Hematopoietic multipotent progenitor cell treated with erythropoietin and hydrocortisone succinate and interleukin-3 and kit ligand, for 6 days (in vitro differentiated cells): ENCODE results near the gene NLRP1.
A peak's percentile ranks its signal among the peaks of the same experiment; 100 is the strongest.

Experiments
- DNase-seq: peaks from one replicate; pipeline ENCODE4 v3.0.0-alpha.2; 2015

NLRP1 gene

DNA sequence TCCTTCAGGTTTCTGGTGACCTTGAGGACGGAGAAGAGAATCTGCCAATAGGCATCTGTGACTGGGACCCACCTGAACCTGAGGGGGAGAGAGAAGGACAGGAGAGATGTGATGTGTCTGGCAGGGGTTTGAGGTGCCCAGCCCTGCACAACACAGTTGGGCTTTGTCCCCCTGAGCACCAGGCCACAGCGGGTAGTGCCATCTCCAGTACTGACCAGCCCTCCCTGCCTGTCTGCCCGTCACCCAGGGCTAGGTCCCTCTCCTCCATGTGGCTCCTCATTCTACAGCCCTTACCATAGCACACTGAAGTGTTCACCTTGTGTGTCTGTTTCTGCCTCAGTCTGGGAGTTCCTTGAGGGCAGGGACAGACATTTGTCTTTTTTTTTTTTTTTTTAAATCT lies 30.8 kb downstream of the NLRP1 start:
- DNase-seq = no peak

DNA sequence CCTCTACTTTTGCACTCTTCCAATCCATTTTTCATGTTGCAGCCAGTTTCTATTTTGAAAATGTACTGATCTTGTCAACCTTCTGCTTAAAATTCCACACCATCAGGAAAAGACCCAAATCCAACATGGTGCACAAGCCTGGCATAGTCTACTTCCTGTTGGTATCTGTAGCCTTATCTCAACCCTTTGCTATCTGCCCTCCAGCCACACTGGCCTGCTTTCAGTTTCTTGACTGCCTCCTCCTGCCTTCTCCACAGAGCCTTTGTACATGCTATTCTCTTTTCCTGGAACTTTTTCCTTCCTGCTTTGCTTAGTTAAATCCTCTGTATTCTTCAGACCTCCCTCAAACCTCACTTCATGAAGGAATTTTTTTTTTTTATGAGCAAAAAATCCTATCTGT lies 31.5 kb downstream of the NLRP1 start:
- no peak for DNase-seq

DNA sequence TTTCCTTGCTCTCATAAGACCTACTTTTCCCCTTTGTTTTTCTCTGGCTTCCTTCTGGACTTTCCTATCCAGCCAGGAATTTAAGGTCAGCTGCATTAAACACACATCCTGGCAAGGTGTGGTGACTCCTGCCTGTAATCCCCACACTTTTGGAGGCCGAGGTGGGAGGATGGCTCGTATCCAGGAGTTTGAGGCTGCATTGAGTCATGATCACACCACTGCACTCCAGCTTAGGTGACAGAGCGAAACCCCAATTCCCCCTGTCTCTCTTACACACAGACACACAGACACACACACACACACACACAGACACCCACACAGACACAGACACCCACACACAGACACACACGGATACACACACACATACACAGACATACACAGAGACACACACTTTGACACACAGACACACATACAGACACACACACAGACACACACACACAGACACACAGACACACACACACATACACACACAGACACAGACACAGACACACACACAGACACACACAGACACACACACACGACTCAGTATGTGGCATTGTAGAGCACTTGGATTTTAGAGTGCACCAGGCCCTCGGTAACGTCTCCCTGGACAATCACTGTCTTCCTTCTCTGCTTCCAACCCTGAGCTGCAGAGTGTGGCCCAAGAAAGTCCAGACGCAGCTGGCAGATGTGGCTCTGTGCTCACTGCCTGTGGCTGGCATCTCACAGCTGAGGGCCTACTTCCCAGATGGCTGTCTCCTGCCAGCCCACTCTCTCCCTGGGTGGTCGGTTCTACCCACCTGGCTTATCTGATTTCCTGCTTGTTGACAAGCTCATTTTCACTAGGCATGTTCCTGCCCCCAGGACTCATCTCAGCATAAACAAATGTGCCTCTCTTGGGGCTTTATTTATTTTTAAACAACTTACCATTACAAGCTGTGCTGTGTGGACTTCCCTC lies 39.0 kb downstream of the NLRP1 start:
- DNase-seq = no peak

DNA sequence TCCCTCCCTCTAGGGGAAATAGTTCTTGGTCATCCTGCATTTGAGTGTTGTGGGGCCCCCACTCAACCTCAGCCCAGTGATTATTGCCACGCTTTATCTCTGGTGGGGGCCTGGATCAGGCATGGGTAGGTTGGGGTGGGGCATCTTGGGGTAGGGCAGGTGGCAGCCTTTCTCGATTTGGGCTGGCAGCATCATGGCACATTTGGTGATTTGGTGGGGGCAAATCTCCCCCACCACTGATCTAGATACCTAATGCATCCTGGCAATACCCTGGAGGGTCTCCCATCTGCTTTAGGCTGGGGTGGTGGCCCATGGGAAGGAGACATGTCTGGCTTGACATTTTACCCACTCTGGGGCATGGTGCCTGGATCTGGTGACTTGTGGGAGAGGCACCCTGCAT lies 40.2 kb downstream of the NLRP1 start:
- no peak for DNase-seq

DNA sequence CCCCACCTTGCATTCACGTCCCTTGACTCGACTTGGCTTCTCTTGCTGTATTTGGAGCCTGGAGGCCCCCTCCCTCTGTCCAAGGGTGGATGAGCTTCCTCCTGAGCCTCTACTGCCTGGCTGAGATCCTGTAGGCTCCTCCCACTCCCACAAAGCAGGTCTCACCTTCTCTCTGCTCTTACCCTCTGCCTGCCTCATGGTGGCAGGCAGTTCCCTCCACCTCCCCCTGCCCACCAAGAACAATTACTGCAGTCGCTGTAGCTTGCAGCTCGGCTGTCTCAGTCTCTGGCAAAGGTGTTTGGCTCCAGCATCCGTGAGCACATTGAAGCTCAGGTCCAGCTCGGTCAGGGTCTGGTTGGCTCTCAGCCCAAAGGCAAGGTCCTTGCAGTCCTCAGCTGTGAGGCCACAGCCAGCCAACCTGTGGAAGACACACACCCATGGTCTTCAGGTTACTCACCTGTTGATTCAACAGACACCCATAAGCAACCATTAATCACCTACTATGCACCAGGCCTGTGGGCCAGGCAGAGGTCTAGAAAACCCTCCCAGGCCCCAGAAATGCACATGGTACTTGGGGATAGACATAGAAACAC lies 42.6 kb downstream of the NLRP1 start:
- no peak for DNase-seq

DNA sequence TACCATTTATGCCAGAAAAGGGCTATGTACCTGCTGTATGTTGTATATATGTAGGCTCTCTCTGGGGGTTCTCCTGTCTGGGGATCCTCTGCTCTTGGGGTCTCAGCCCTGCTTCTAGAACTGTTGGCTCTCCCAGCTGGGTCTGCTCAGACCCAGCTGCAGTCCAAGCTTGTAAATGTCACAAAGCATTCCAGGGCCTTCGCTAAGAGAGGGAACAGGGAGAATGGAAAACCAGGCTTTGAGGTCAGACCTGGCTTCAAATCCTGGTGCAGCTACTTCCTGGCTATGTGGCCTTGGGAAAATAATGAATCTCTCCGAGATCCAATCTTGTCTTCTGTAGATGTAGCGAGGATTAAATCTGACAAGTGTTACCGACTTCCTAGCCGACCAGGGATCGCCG lies 44.0 kb downstream of the NLRP1 start:
- DNase-seq = no peak

DNA sequence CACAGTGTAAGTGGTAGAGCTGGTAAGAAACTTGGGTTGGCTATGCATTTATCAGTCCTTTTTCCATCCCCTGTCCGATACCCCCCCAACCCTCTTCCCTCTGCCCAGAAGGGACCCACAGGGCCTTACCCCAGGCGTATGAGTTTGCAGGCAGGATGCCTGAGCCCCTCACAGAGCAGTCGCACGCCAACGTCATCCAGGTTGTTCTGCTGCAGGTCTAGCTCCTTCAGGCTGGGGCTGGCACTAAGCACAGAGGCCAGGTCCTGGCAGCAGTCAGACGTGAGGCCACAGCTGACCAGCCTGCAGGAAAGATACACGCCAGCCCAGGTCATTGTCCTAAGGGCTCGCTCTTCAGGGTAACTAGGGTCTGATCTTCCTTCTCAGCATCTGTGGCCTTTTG lies 45.0 kb downstream of the NLRP1 start:
- DNase-seq = no peak

DNA sequence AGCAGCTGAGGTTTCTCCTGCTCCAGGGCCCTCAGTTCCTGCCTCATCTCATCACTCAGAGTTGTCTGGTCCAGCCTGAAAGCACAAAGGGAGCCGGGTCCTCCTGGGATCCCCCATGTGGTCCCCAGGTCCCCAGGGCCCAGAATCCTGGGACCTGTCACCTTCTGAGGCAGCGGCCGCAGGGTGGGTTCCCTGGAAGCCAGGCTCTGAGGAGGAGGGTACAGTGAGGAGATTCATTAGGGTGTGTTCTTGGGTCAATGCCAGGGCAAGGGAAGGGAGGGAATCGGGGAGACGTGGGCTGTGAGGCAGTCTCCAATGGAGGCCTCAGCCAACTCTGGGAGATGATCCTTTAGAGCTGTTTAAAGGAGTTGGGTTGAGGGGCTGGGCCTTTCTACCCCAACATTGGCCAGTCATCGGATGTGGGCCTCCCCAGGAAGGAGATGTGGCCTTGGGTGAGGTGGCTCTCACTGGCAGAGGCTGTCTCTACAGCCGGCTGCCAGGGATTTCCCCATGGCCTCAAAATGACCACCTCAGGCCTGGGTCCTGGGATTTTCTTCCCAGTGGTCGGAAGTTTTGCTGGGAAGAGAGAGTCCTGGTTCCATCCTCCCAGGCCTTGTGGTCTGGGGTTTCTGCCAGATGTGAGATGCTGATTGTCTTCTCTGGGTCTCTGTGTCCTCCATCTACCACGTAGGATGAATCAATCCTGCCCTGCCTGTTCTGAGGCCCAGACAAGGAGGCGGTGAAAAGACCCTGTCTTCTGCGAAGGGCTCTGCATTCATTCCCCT lies 47.3 kb downstream of the NLRP1 start:
- no peak for DNase-seq

DNA sequence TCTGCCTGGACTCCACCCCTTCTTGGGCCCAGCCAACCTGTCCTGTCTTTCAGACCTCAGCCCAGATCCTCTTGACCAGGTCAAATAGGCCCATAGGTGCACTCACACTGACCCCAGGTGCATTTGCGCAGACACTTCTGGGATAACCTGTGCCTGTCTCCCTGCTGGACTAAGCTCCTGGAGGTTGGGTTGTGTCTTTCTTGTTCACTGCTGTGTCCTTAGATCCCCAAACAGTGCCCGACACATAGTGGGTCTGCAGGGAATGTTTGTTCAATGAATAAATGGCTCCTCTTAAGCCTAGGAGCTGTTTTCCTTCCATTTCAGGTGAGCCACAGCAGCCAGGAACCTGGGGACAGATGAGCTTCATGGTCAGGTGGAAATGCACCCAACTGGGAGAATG lies 48.9 kb downstream of the NLRP1 start:
- no peak for DNase-seq

DNA sequence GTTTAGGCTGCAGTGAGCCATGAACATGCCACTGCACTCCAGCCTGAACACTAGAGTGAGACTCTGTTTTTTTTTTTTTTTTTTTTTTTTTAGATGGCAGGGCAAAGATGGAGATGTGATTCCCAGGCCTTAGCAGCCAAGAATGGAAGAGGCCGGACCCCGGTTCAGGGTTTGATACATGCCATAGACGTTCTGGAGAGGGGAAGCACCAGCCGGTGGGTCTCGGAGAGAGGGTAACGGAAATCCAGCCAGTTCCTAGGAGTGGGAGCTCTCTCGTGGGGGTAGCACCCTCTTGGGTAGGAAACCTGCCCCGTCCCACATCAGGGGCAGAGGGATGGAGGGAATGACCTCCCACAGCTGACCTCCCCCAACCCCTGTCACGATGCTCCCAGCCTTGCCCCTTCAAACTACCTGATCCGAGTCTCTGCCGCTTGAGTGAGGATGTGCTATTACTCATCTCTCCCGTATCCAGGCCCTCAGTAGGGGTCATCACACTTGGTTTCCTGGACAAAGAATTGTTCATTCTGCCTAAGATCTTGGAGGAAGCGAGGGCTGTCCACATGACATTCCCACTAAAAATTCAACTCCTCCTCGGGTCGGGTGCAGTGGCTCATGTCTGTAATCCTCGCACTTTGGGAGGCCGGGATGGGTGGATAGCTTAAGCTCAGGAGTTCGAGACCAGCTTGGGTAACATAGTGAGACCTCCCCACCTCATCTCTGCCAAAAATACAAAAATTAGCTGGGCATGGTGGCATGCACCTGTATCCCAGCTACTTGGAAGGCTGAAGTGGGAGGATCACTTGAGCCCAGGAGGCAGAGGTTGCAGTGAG lies 50.6 kb downstream of the NLRP1 start:
- DNase-seq = no peak

DNA sequence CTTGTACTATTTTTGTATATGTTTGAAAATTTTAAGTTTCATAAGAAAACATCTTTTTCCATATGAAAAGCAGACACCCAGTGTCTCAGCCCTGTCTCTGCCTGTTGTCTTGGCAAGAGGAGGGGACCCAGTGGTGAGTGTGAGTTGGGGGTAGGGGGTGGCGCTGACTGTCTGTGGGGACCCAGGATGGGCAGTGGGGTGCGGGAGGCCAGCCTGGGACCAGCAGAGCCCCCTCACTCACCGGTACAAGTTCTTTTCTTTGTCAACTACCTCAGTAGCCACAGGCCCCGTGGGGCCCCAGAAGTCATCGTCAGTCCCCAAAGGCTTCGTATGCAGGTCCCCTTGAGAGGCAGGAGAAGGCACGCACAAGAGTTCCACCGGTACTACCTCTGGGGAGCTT lies 51.7 kb downstream of the NLRP1 start:
- no peak for DNase-seq

DNA sequence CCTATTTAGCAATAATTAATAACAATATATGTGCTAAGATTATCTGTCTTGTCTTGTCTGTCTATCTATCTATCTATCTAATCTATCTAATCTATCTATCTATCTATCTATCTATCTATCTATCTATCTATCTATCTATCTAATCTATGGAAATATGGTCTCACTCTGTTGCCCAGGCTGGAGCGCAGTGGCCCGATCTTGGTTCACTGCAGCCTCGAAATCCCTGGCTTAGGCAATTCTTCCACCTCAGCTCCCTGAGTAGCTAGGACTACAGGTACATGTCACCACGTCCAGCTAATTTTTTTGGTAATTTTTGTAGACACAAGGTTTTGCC lies 53.3 kb downstream of the NLRP1 start:
- DNase-seq = no peak

DNA sequence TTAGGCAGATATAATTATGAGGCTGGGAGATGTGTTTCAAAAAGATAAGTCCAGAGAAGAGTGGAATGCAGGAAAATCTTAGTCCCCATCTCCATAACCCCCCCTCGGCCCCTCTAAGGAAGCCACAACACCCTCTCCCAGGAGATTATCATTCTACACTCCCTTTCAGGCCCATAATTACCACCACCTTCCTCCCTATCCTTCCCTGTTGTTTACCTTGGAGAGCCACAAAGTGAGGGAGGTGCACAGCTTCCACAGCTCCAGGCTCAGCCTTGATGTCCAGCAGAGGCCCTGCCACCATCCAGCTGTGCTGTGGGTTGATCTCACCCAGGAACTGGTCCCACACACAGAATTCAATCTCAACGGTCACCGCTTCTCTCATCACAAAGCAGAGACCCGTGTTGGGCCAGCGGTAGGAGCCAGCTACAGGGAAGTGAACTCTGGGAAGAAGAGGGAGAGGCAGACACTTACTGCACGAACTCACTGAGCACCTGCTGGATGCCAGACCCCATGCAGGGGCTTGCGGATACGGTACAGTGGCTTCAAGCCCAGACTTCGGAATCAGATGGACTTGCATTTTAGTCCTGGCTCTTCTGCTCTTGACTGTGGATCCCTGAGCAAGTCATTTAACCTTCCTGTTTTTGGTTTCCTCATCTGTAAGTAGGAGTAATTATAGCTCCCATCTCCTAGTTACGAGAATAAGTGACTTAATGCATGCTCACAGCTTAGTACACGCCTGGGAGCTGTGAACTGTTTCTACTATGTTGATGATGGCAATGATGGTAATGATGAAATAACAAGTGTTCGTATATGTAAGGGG lies 53.8 kb downstream of the NLRP1 start:
- DNase-seq = no peak

DNA sequence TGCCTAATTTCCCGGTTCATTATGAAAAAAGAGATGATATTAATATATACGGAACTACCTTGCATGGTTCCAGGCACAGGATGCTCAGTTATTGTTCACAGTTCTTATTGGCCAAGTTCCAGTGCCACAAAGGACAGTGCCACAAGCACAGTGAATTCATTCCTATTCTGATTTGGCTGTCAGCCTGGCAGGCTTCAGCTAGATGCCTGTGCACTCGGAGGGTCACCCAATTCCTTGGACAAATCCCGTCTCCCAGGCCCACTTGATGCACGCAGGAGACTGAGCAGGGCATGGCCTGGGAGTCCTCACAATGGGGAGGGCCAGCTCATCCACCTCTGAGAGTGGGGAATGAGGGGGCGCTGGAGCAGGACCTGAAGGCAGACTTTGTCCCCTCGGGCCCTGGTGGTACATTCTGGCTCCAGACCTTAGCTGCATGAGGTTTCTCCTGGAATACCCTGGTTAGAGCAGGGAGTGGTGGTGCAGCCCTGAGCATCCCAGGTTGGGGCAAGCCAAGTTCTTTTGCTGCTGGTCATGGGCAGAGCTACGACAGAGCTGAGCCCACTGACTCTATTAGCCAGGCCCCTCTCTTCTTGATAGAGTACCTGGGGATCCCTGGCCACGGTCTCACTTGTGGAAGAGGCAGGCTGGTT lies 56.6 kb downstream of the NLRP1 start:
- no peak for DNase-seq

DNA sequence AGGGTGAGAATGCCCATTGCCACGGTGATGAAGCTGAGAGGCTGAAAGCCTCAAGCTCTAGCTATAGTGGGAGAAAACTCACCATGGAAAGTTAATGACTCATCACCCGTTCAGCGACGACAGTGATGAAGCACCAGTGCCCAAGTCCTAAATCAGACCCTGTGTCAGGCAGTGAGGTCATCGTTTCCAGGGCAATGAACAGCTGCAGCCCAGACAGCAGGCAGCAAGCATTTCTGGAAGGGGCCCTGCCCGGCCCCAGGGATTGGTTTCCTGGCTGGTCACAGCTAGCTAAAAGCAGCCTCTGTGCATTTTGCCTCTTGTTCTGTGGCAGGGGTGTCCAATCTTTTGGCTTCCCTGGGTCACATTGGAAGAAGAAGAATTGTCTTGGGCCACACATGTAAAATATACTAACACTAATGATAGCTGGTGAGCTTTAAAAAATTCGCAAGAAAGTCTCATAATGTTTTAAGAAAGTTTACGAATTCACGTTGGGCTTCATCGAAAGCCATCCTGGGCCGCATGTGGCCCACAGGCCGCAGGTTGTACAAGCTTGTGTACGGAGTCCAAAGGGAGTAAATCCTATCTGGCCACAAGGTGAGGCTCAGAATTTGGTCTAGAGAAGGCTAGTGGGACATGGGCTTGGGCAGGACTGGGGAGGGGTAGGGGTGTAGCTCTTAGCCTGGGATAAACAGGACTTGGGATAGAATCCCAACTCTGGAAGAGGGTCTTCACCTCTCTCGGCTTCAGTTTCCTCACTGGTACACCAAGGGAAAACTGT lies 57.3 kb downstream of the NLRP1 start:
- peak; percentile 28 for DNase-seq

DNA sequence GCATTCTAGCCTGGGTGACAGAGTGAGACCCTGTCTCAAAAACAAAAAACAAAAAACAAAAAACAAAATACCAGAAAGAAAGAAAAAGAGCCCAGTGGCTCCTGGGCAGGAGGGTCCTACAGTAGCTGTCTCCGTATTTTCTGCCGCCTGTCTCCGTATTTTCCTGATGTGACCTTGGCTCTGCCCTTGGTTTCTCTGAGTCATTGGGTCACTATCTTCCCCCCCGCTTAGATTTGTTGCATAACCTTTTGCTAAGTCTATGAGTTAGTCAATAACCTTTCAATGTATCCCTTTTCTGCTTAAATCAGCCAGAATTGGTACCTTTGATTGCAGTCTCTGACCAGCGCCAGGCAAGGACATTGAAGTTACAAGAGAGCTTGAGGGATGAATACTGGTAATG lies 61.1 kb downstream of the NLRP1 start:
- DNase-seq = no peak

DNA sequence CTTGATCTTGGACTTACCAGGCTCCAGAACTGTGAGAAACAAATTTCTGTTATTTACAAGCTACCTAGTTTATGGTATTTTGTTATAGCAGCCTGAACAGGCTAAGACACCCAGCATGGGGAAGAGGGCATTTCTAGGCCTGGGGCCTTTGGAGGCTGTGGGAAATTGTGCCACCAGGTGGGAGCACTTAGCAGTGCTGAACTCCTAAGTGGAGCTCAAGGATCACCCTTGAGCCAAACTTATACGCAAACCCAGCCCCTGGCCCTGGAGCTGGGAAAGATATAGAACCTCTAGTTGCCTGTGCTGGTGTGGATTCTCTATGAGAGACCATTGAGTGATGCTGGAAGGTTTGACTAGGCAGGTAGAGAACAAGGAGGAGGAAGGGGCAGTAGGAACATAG lies 61.8 kb downstream of the NLRP1 start:
- DNase-seq = peak; percentile 13

DNA sequence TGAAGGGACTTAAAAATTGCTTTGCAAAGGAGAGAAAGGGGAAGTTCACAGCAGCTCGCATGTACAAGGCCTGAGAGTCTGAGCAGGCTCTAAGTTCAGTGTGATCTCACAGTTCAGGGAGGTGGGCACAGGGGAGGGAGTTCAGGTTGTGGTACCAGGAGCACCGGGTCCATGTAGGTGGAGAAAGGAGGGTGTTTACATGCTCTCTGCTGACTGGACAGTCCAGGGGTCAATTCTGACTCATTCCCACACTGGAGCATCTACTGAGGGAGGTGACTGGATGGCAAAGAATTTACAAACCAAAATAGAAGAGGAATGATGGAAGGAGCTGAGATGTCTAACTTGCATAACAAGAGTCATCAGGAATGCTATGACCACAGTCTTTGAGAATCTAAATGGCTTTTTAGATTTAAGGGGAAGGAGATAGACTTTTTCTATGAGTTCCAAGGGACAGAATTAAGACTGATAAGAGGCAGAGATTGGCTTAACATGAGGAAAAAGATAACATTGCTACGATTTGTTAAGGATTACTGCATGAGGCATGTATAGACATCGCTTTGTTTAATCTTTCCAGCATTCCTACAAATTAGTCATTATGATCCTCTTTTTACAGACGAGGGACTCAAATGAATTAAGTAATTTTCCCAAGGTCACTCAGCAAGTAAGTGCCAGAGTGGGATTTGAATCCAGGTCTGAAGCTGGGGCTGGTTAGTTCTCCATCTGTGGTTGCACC lies 68.1 kb downstream of the NLRP1 start:
- peak; percentile 10 for DNase-seq

DNA sequence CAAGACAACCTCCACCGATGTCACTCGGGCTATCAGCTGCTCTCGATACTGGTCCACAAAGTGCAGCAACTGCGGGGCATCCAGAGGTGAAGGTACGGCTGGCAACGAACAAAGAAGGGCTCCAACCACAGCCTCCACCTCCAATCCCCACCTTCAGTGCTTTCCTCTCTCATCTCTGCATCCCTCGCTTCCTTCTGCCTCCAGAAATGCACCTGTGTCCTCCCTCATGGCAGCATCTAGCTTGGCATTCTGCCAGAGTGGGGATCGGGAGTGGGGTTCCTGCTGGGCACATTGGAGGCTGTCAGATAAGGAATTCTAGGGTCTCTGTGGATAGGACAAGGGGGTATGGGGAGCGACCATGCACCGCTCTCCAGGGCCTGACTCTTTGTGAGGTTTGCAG lies 69.3 kb downstream of the NLRP1 start:
- DNase-seq = no peak

DNA sequence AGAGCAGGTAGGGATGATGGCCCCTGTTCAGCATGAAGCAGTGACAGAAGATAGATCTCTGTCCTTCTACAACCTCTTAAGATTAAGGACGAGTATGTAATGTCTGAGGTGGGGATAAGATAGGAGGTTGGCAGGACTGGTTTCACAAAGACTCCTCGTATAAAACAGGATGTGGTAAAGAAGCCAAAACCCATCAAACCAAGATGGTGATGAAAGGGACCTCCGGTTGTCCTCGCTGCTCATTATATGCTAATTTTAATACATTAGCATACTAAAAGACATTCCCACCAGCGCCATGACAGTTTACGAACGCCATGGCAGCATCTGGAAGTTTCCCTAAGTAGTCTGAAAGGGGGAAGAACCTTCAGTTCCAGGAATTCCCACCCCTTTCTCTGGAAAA lies 70.7 kb downstream of the NLRP1 start:
- DNase-seq = peak; percentile 62
